IMR-90 (cell line): ENCODE results near the gene MBNL3. TPM values are rescaled to one million over a fixed set of nuclear protein-coding genes. Genes with fewer than 3 reads are reported as not detected.

Experiments used
- ATAC-seq: fragments of 200-7000 bp; cut with Tn5 transposase; 2 replicates; pipeline ENCODE4 v1.9.1; 2020; ENCODE audit warnings: low read depth, mild to moderate bottlenecking, moderate library complexity
- BruUV-seq: library from RNA; stranded (reverse); fragments of 400-500 nt; replicated peaks from 2 replicates; lab custom pipeline; 2021; lab: Mats Ljungman, UMichigan
- CTCF ChIA-PET: fragments of 300-600 bp; formaldehyde crosslinking; extraction: SDS; loops from one replicate; lab custom pipeline; 2021; ENCODE audit warnings: antibody characterized with exemption; lab: Yijun Ruan, JAX
- POLR2A ChIA-PET: fragments of 300-600 bp; sonication (Branson Sonifier 250); formaldehyde crosslinking; loops from one replicate; lab custom pipeline; 2022; ENCODE audit warnings: antibody characterized with exemption; ENCODE audit not compliant: unreplicated experiment; lab: Charles Lee
- DNase-seq: peaks from one replicate; pipeline ENCODE4 v3.0.0; 2013
- H2AFZ ChIP-seq: replicated peaks from 2 replicates; pipeline ENCODE3; 2013; ENCODE audit warnings: low read length, mild to moderate bottlenecking; ENCODE audit not compliant: poor library complexity
- H2AK5ac ChIP-seq: 2 replicates; pipeline ENCODE4 v1.6.1; 2013; ENCODE audit warnings: low read depth, low read length, inconsistent platforms
- H2AK9ac ChIP-seq: replicated peaks from 2 replicates; pipeline ENCODE3; 2013; ENCODE audit warnings: mild to moderate bottlenecking, low read depth, low read length, moderate library complexity; ENCODE audit not compliant: poor library complexity
- H2BK120ac ChIP-seq: 2 replicates; pipeline ENCODE4 v1.6.1; 2013; ENCODE audit warnings: low read depth, low read length, inconsistent platforms
- H2BK15ac ChIP-seq: 3 replicates; pipeline ENCODE4 v1.6.1; 2013; ENCODE audit warnings: low read depth, low read length, inconsistent platforms
- H2BK20ac ChIP-seq: 2 replicates; pipeline ENCODE4 v1.6.1; 2013; ENCODE audit warnings: low read depth, mild to moderate bottlenecking, inconsistent platforms, low read length, moderate library complexity
- H2BK5ac ChIP-seq: 2 replicates; pipeline ENCODE4 v1.6.1; 2013; ENCODE audit warnings: mild to moderate bottlenecking, low read depth, low read length, inconsistent platforms; ENCODE audit not compliant: poor library complexity, severe bottlenecking
- H3K14ac ChIP-seq: replicated peaks from 2 replicates; pipeline ENCODE4 v1.6.1; 2013; ENCODE audit warnings: low read depth, low read length, inconsistent platforms
- H3K18ac ChIP-seq: 2 replicates; pipeline ENCODE4 v1.6.1; 2013; ENCODE audit warnings: low read depth, low read length, control low read depth
- H3K23ac ChIP-seq: 2 replicates; pipeline ENCODE4 v1.6.1; 2013; ENCODE audit warnings: low read depth, low read length, inconsistent platforms
- H3K27ac ChIP-seq: 2 replicates; pipeline ENCODE4 v1.5.1; 2013; ENCODE audit warnings: mild to moderate bottlenecking, control low read depth, low read length; ENCODE audit not compliant: insufficient read depth
- H3K27me3 ChIP-seq: 2 replicates; pipeline ENCODE4 v1.6.1; 2013; ENCODE audit warnings: low read length; ENCODE audit not compliant: control insufficient read depth, insufficient read depth
- H3K36me3 ChIP-seq: 2 replicates; pipeline ENCODE4 v1.6.1; 2013; ENCODE audit warnings: low read length, mixed read lengths; ENCODE audit not compliant: control insufficient read depth, insufficient read depth
- H3K4ac ChIP-seq: 2 replicates; pipeline ENCODE4 v1.6.1; 2013; ENCODE audit warnings: low read depth, low read length, inconsistent platforms
- H3K4me1 ChIP-seq: 2 replicates; pipeline ENCODE4 v1.6.1; 2013; ENCODE audit warnings: low read length, mixed read lengths; ENCODE audit not compliant: control insufficient read depth, insufficient read depth
- H3K4me2 ChIP-seq: 2 replicates; pipeline ENCODE4 v1.6.1; 2013; ENCODE audit warnings: low read depth, mild to moderate bottlenecking, control low read depth, low read length, moderate library complexity
- H3K4me3 ChIP-seq: 2 replicates; pipeline ENCODE4 v1.5.1; 2013; ENCODE audit warnings: low read depth, mild to moderate bottlenecking, control low read depth, low read length, moderate library complexity; ENCODE audit not compliant: insufficient read depth
- H3K56ac ChIP-seq: 2 replicates; pipeline ENCODE4 v1.6.1; 2013; ENCODE audit warnings: low read length, inconsistent platforms; ENCODE audit not compliant: insufficient read depth; ENCODE audit errors: extremely low read depth
- H3K79me1 ChIP-seq, 2 experiments: 2 replicates each; pipeline ENCODE4 v1.6.1; 2013; ENCODE audit warnings: low read length in 2 of 2, inconsistent platforms in 1 of 2, low read depth in 1 of 2
- H3K9ac ChIP-seq: 2 replicates; pipeline ENCODE4 v1.6.1; 2013; ENCODE audit warnings: low read depth, low read length, control low read depth
- H3K9me1 ChIP-seq: 2 replicates; pipeline ENCODE4 v1.6.1; 2013; ENCODE audit warnings: low read length, inconsistent platforms; ENCODE audit not compliant: insufficient read depth
- H3K9me3 ChIP-seq: 2 replicates; pipeline ENCODE4 v1.6.1; 2013; ENCODE audit warnings: low read length; ENCODE audit not compliant: control insufficient read depth, insufficient read depth
- H4K20me1 ChIP-seq: 2 replicates; pipeline ENCODE4 v1.6.1; 2013; ENCODE audit warnings: low read length, inconsistent platforms; ENCODE audit not compliant: insufficient read depth
- H4K5ac ChIP-seq: 2 replicates; pipeline ENCODE4 v1.6.1; 2013; ENCODE audit warnings: mild to moderate bottlenecking, low read depth, low read length, control low read depth
- H4K8ac ChIP-seq, 2 experiments: 2 replicates each; pipeline ENCODE4 v1.6.1; 2013; ENCODE audit warnings: low read depth in 2 of 2, low read length in 2 of 2, control low read depth in 1 of 2, inconsistent platforms in 1 of 2
- H4K91ac ChIP-seq: 2 replicates; pipeline ENCODE4 v1.6.1; 2013; ENCODE audit warnings: low read depth, low read length, inconsistent platforms; ENCODE audit not compliant: insufficient read depth
- CHD1 ChIP-seq: IDR thresholded peaks from 2 replicates; pipeline ENCODE4 v1.6.1; 2012; ENCODE audit warnings: low read depth, low read length, improper control_type of control experiment
- ELK1 ChIP-seq: fragments of 150-350 bp; IDR thresholded peaks from 2 replicates; pipeline ENCODE4 v1.6.1; 2016; ENCODE audit warnings: low read depth, mild to moderate bottlenecking, low read length, moderate library complexity, borderline replicate concordance
- MAFK ChIP-seq: IDR thresholded peaks from 2 replicates; pipeline ENCODE4 v1.6.1; 2012; ENCODE audit warnings: low read depth, low read length, improper control_type of control experiment
- USF2 ChIP-seq: fragments of 150-350 bp; IDR thresholded peaks from 2 replicates; pipeline ENCODE4 v1.6.1; 2017; ENCODE audit warnings: mild to moderate bottlenecking, antibody characterized with exemption, low read length, low read depth
- WGBS, 2 experiments: methylation state at CpG; one replicate each; pipeline versions ENCODE4 v1.1.5 to v1.1.7; 2013; ENCODE audit warnings: missing lambda C conversion rate in 2 of 2; ENCODE audit not compliant: insufficient read length in 1 of 2; ENCODE audit errors: extremely low coverage in 2 of 2; 5-methylcytosine and 5-hydroxymethylcytosine counted together
- dilution Hi-C: fragments of 300-500 bp; cut with HindIII; formaldehyde crosslinking; loops from one replicate; pipeline ENCODE4 v1.14.3; 2018; ENCODE audit warnings: low sequenced_read_pairs; ENCODE audit not compliant: unreplicated experiment
- in situ Hi-C: fragments of 300-500 bp; cut with MboI; formaldehyde crosslinking; loops from 3 replicates; pipeline ENCODE4 v1.14.3; 2019; ENCODE audit warnings: low sequenced_read_pairs, inconsistent platforms, mixed read lengths
- intact Hi-C: fragments of 100-400 bp; cut with micrococcal nuclease; formaldehyde crosslinking; loops from 2 replicates; pipeline ENCODE4 v1.10.0; 2022
- polyA plus RNA-seq, 3 experiments: library from polyadenylated mRNA; depleted of rRNA; stranded (reverse); fragments of >200 nt; gene quantifications; 2 replicates each; pipeline ENCODE4 v1.2.3, GENCODE V29; 2012; ENCODE audit warnings: low replicate concordance in 1 of 3
- total RNA-seq: library from RNA; depleted of rRNA; stranded (reverse); fragments of >200 nt; gene quantifications from 2 replicates; pipeline ENCODE4 v1.2.3, GENCODE V29; 2012

Gene MBNL3
- total and polyA plus RNA-seq, 2 of the 4 experiments (the other 2 are of a cell fraction) = 0.32 to 1.1 TPM

GRCh38 chrX:132393992-132394391 is 94.8 kb downstream of the MBNL3 start:
- H3K9ac ChIP-seq = no peak overlapping the region
- ATAC-seq (no peak), DNase-seq (no peak)
- H3K4me1 ChIP-seq = no peaks in the 10 kb centered on the region
- no peak overlapping the region for H3K18ac ChIP-seq
- H3K27ac ChIP-seq = no peak overlapping the region
- H4K8ac ChIP-seq = no peak overlapping the region
- no peak overlapping the region for H3K23ac ChIP-seq
- no peak overlapping the region for H4K5ac ChIP-seq
- no peak overlapping the region for H2AFZ ChIP-seq
- no peak overlapping the region for H4K91ac ChIP-seq
- H3K4me2 ChIP-seq = no peak overlapping the region
- H2AK9ac ChIP-seq = no peak overlapping the region
- H2BK20ac ChIP-seq = no peak overlapping the region
- no peak overlapping the region for H3K56ac ChIP-seq
- in situ Hi-C loops (no loop called here), dilution Hi-C loops (no loop called here), intact Hi-C loops (no loop called here)
- 44% methylated on average over 2 of the region's 4 CpGs; no CpG with 5 or more reads in 1 of the 2 experiments for WGBS, 2 experiments
- no peak overlapping the region for H2AK5ac ChIP-seq
- H3K14ac ChIP-seq = no peak overlapping the region
- no peak overlapping the region for H2BK5ac ChIP-seq
- CTCF ChIA-PET = no interaction called here
- no peak overlapping the region for H3K4ac ChIP-seq
- no peaks in the 10 kb centered on the region for H4K20me1 ChIP-seq
- no peak overlapping the region for H2BK120ac ChIP-seq
- no peaks in the 10 kb centered on the region for H3K9me3 ChIP-seq
- H2BK15ac ChIP-seq = no peak overlapping the region
- H3K79me1 ChIP-seq = no peaks in the 10 kb centered on the region
- no TSS peak for BruUV-seq
- POLR2A ChIA-PET = no interaction called here
- H3K27me3 ChIP-seq = 0 out of 2 replicates have a peak, but pooled peaks cover 5% of the 10 kb centered on the region
- H3K9me1 ChIP-seq = no peaks in the 10 kb centered on the region
- no peaks in the 10 kb centered on the region for H3K36me3 ChIP-seq
- TF ChIP-seq MAFK = no peak
- TF ChIP-seq ELK1 = no peak
- TF ChIP-seq USF2 = no peak
- no peak for TF ChIP-seq CHD1
- no peak overlapping the region for H3K4me3 ChIP-seq
